ENCODE data around the gene DIABLO. TPM values are rescaled to one million over a fixed set of nuclear protein-coding genes. Genes with fewer than 3 reads are reported as not detected.

DIABLO gene
- total RNA-seq, result 60.6 and 70.6 TPM in 2 replicates
- 59.6 and 73.5 TPM in 2 replicates for polyA plus RNA-seq
- polyA plus RNA-seq (2012), result 48.7 and 57.1 TPM in 2 replicates
- polyA minus RNA-seq (ENCODE audit: low replicate concordance), result 36.0 and 37.5 TPM in 2 replicates

- Histone ChIP-seq H3K4me3 (replicated peaks in 1 of 4; ENCODE audit: control extremely low read depth in 1 of 4, insufficient read depth in 1 of 4, low read depth in 3 of 4, low read length in 4 of 4) (peak within 1 kb of the TSS; percentile 75 to 84 (median 82)), H3K9me3 (ENCODE audit: control insufficient read depth, insufficient read depth, low read depth, low read length) (no peaks in the 10 kb centered on the region), H3K36me3 (ENCODE audit: control insufficient read depth, insufficient read depth, low read length) (peaks cover 8% of the 10 kb centered on the region), H2AFZ (ENCODE audit: low read length) (peak within 1 kb of the TSS; percentile 90), H4K20me1 (ENCODE audit: control insufficient read depth, extremely low read depth, insufficient read depth, low read length) (no peaks in the 10 kb centered on the region), H3K4me1 (ENCODE audit: control insufficient read depth, extremely low read depth, insufficient read depth, low read length) (peaks cover 15% of the 10 kb centered on the region), H3K9ac (ENCODE audit: insufficient read depth, low read length) (peak within 1 kb of the TSS; percentile 95), H3K79me2 (ENCODE audit: control insufficient read depth, insufficient read depth, low read length) (peaks cover 35% of the 10 kb centered on the region), H3K27me3 (ENCODE audit: control insufficient read depth, insufficient read depth, low read length) (no peaks in the 10 kb centered on the region), H3K27ac (ENCODE audit: insufficient read depth, low read length) (peak within 1 kb of the TSS; percentile 96), H3K4me2 (ENCODE audit: extremely low read depth, insufficient read depth, low read length) (peak within 1 kb of the TSS; percentile 76)
- DNase-seq (ENCODE audit: low read depth in 2 of 2), result peak; percentile 99
- TF ChIP-seq CTCF (conservative IDR thresholded peaks at IDR 0.05 in 1 of 2, IDR thresholded peaks at IDR 0.05 in 1 of 2; ENCODE audit: low read depth in 1 of 2, low read length in 2 of 2), result no peak
- TF ChIP-seq EZH2 (IDR thresholded peaks at IDR 0.05; ENCODE audit: low read length, missing control alignments), result no peak
These were observed at the start of gene DIABLO for GRCh38 chr12:122225683-122226365. TSS of gene DIABLO (minus strand) at chr12:122226052. CDS start at chr12:122226014, 38 bp downstream.

- H3K4me1 ChIP-seq (ENCODE audit: control insufficient read depth, extremely low read depth, insufficient read depth, low read length), result no peaks in the 10 kb centered on the region
- no peaks in the 10 kb centered on the region for H3K79me2 ChIP-seq (ENCODE audit: control insufficient read depth, insufficient read depth, low read length)
- no peak overlapping the region for H3K27ac ChIP-seq (ENCODE audit: insufficient read depth, low read length)
- H2AFZ ChIP-seq (ENCODE audit: low read length), result no peak overlapping the region
- no peaks in the 10 kb centered on the region for H3K9me3 ChIP-seq (ENCODE audit: control insufficient read depth, insufficient read depth, low read depth, low read length)
- no peak overlapping the region for H3K4me3 ChIP-seq (replicated peaks in 1 of 4; ENCODE audit: control extremely low read depth in 1 of 4, insufficient read depth in 1 of 4, low read depth in 3 of 4, low read length in 4 of 4)
- no peaks in the 10 kb centered on the region for H4K20me1 ChIP-seq (ENCODE audit: control insufficient read depth, extremely low read depth, insufficient read depth, low read length)
- no peak overlapping the region for H3K9ac ChIP-seq (ENCODE audit: insufficient read depth, low read length)
- H3K4me2 ChIP-seq (ENCODE audit: extremely low read depth, insufficient read depth, low read length), result no peak overlapping the region
- TF ChIP-seq CTCF (conservative IDR thresholded peaks at IDR 0.05 in 1 of 2, IDR thresholded peaks at IDR 0.05 in 1 of 2; ENCODE audit: low read depth in 1 of 2, low read length in 2 of 2), result no peak
- TF ChIP-seq EZH2 (IDR thresholded peaks at IDR 0.05; ENCODE audit: low read length, missing control alignments), result no peak
- no peaks in the 10 kb centered on the region for H3K27me3 ChIP-seq (ENCODE audit: control insufficient read depth, insufficient read depth, low read length)
- no peak for DNase-seq (ENCODE audit: low read depth in 2 of 2)
- peaks cover 10% of the 10 kb centered on the region for H3K36me3 ChIP-seq (ENCODE audit: control insufficient read depth, insufficient read depth, low read length)
These were observed 49.6 kb upstream of the DIABLO start for GRCh38 chr12:122275459-122275858.

- peak within 1 kb of the TSS; percentile 71 for H3K9ac ChIP-seq (ENCODE audit: insufficient read depth, low read length)
- TF ChIP-seq CTCF (conservative IDR thresholded peaks at IDR 0.05 in 1 of 2, IDR thresholded peaks at IDR 0.05 in 1 of 2; ENCODE audit: low read depth in 1 of 2, low read length in 2 of 2), result no peak
- TF ChIP-seq EZH2 (IDR thresholded peaks at IDR 0.05; ENCODE audit: low read length, missing control alignments), result no peak
- H3K27me3 ChIP-seq (ENCODE audit: control insufficient read depth, insufficient read depth, low read length), result no peaks in the 10 kb centered on the region
- no peaks in the 10 kb centered on the region for H4K20me1 ChIP-seq (ENCODE audit: control insufficient read depth, extremely low read depth, insufficient read depth, low read length)
- H3K4me1 ChIP-seq (ENCODE audit: control insufficient read depth, extremely low read depth, insufficient read depth, low read length), result peaks cover 2% of the 10 kb centered on the region
- DNase-seq (ENCODE audit: low read depth in 2 of 2), result peak; percentile 98 to 99
- peak within 1 kb of the TSS; percentile 70 to 99 (median 86) for H3K4me3 ChIP-seq (replicated peaks in 1 of 4; ENCODE audit: control extremely low read depth in 1 of 4, insufficient read depth in 1 of 4, low read depth in 3 of 4, low read length in 4 of 4)
- H3K9me3 ChIP-seq (ENCODE audit: control insufficient read depth, insufficient read depth, low read depth, low read length), result no peaks in the 10 kb centered on the region
- H3K36me3 ChIP-seq (ENCODE audit: control insufficient read depth, insufficient read depth, low read length), result no peaks in the 10 kb centered on the region
- H3K27ac ChIP-seq (ENCODE audit: insufficient read depth, low read length), result peak within 1 kb of the TSS; percentile 62
- peak within 1 kb of the TSS; percentile 92 for H3K4me2 ChIP-seq (ENCODE audit: extremely low read depth, insufficient read depth, low read length)
- H2AFZ ChIP-seq (ENCODE audit: low read length), result peak within 1 kb of the TSS; percentile 92
- peaks cover 10% of the 10 kb centered on the region for H3K79me2 ChIP-seq (ENCODE audit: control insufficient read depth, insufficient read depth, low read length)
These were observed 40.5 kb upstream of the DIABLO start, which contains the start of gene VPS33A for GRCh38 chr12:122266230-122266901. TSS of gene VPS33A (minus strand) at chr12:122266494. CDS start at chr12:122266408, 86 bp downstream.

Data from fibroblast of lung (primary cell).